Keratinocyte (primary cell): ENCODE results near the gene DIS3L2.

Experiments
- CTCF ChIP-seq, 3 experiments: IDR thresholded peaks in 1 of 3; conservative IDR thresholded peaks in 1 of 3; optimal IDR thresholded peaks in 1 of 3; 2 replicates in 2 of 3; 3 replicates in 1 of 3; pipeline versions ENCODE3 to v1.5.1; 2011; ENCODE audit warnings: low read length in 3 of 3, mild to moderate bottlenecking in 3 of 3, moderate library complexity in 2 of 3, control low read depth in 1 of 3, inconsistent platforms in 1 of 3; ENCODE audit not compliant: insufficient read depth in 2 of 3; ENCODE audit errors: extremely low read depth in 1 of 3
- EZH2 ChIP-seq: IDR thresholded peaks from one replicate; pipeline ENCODE4 v1.6.1; 2012; ENCODE audit warnings: inconsistent platforms, mild to moderate bottlenecking, low read length, moderate library complexity

- no peak for TF ChIP-seq EZH2
- peak in 1 of 3 experiments; percentile 42 for TF ChIP-seq CTCF (optimal IDR thresholded peaks at IDR 0.05 in 1 of 3, IDR thresholded peaks at IDR 0.05 in 1 of 3, conservative IDR thresholded peaks at IDR 0.05 in 1 of 3; ENCODE audit: extremely low read depth in 1 of 3, insufficient read depth in 2 of 3, low read length in 3 of 3)
Observed at GRCh38 chr2:232325324-232326273, 364.1 kb downstream of the DIS3L2 start.
